ENCODE data around the gene CXCL8. TPM values are rescaled to one million over a fixed set of nuclear protein-coding genes. Genes with fewer than 3 reads are reported as not detected.

Gene CXCL8
- polyA plus RNA-seq, 1 donor from 2014 or later: not detected

- Histone ChIP-seq H3K27ac (ENCODE audit: low read length) (no peak overlapping the region), H3K9me3 (ENCODE audit: low read length) (no peaks in the 10 kb centered on the region), H3K9ac (ENCODE audit: low read length) (no peak overlapping the region), H3K27me3 (ENCODE audit: insufficient read depth, low read depth, low read length) (no peaks in the 10 kb centered on the region), H3K4me2 (ENCODE audit: low read length) (no peak overlapping the region), H3K79me2 (replicated peaks; ENCODE audit: insufficient read depth, low read length) (no peaks in the 10 kb centered on the region), H4K20me1 (ENCODE audit: insufficient read depth) (no peaks in the 10 kb centered on the region), H2AFZ (ENCODE audit: low read depth, low read length) (no peak overlapping the region), H3K9me2 (ENCODE audit: insufficient read depth, low read length) (no peaks in the 10 kb centered on the region), H3K36me3 (ENCODE audit: insufficient read depth, low read length) (no peaks in the 10 kb centered on the region), H3K4me3 (ENCODE audit: low read length) (no peak overlapping the region), H3F3A (ENCODE audit: insufficient read depth, low read length, poor library complexity, severe bottlenecking) (no peaks in the 10 kb centered on the region)
- TF ChIP-seq EP300 (conservative IDR thresholded peaks at IDR 0.05; ENCODE audit: poor library complexity, severe bottlenecking) (no peak), RAD21 (conservative IDR thresholded peaks at IDR 0.05) (no peak), CTCF (IDR thresholded peaks at IDR 0.05; ENCODE audit: poor library complexity, severe bottlenecking) (no peak), SMC3 (conservative IDR thresholded peaks at IDR 0.05; ENCODE audit: poor library complexity) (no peak), TAF1 (IDR thresholded peaks at IDR 0.05; ENCODE audit: low read depth) (no peak), POLR2AphosphoS5 (IDR thresholded peaks at IDR 0.05) (no peak), MXI1 (conservative IDR thresholded peaks at IDR 0.05; ENCODE audit: poor library complexity, severe bottlenecking) (no peak), EZH2 (IDR thresholded peaks at IDR 0.05; ENCODE audit: borderline replicate concordance, insufficient read depth, low read length, poor library complexity, severe bottlenecking) (no peak)
- TF ChIP-seq, protein P1, sequence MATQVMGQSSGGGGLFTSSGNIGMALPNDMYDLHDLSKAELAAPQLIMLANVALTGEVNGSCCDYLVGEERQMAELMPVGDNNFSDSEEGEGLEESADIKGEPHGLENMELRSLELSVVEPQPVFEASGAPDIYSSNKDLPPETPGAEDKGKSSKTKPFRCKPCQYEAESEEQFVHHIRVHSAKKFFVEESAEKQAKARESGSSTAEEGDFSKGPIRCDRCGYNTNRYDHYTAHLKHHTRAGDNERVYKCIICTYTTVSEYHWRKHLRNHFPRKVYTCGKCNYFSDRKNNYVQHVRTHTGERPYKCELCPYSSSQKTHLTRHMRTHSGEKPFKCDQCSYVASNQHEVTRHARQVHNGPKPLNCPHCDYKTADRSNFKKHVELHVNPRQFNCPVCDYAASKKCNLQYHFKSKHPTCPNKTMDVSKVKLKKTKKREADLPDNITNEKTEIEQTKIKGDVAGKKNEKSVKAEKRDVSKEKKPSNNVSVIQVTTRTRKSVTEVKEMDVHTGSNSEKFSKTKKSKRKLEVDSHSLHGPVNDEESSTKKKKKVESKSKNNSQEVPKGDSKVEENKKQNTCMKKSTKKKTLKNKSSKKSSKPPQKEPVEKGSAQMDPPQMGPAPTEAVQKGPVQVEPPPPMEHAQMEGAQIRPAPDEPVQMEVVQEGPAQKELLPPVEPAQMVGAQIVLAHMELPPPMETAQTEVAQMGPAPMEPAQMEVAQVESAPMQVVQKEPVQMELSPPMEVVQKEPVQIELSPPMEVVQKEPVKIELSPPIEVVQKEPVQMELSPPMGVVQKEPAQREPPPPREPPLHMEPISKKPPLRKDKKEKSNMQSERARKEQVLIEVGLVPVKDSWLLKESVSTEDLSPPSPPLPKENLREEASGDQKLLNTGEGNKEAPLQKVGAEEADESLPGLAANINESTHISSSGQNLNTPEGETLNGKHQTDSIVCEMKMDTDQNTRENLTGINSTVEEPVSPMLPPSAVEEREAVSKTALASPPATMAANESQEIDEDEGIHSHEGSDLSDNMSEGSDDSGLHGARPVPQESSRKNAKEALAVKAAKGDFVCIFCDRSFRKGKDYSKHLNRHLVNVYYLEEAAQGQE (IDR thresholded peaks at IDR 0.05; ENCODE audit: borderline replicate concordance): no peak
Observed at GRCh38 chr4:73711989-73712388, 28.4 kb upstream of the CXCL8 start.

DNA sequence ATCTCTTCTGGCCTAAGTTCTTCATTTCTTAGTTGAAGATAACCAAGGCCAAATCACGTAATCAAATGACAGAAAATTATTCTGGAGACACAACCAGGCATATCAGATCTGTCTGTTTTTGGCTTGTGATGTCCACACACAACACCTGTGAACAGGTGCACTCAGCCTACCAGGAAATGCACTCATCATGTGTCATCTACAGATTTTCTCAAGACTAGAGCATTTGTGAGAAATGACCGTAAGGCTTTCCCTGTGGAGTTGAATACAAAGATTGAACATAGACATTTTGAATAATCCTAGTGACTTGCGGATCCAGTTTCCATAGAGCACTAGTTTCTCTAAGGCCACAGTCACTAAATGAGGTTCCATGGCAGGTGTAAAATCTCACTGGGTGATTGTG, 26.7 kb upstream of the CXCL8 start:
- Histone ChIP-seq H3K9me3 (ENCODE audit: low read length) (no peaks in the 10 kb centered on the region), H3K4me3 (ENCODE audit: low read length) (no peak overlapping the region), H3K4me2 (ENCODE audit: low read length) (no peak overlapping the region), H3K9me2 (ENCODE audit: insufficient read depth, low read length) (no peaks in the 10 kb centered on the region), H2AFZ (ENCODE audit: low read depth, low read length) (no peak overlapping the region), H3K27ac (ENCODE audit: low read length) (no peak overlapping the region), H3K27me3 (ENCODE audit: insufficient read depth, low read depth, low read length) (no peaks in the 10 kb centered on the region), H3K79me2 (replicated peaks; ENCODE audit: insufficient read depth, low read length) (no peaks in the 10 kb centered on the region), H3K9ac (ENCODE audit: low read length) (no peak overlapping the region), H3F3A (ENCODE audit: insufficient read depth, low read length, poor library complexity, severe bottlenecking) (no peaks in the 10 kb centered on the region), H3K36me3 (ENCODE audit: insufficient read depth, low read length) (no peaks in the 10 kb centered on the region), H4K20me1 (ENCODE audit: insufficient read depth) (no peaks in the 10 kb centered on the region)
- TF ChIP-seq EZH2 (IDR thresholded peaks at IDR 0.05; ENCODE audit: borderline replicate concordance, insufficient read depth, low read length, poor library complexity, severe bottlenecking) (no peak), CTCF (IDR thresholded peaks at IDR 0.05; ENCODE audit: poor library complexity, severe bottlenecking) (no peak), EP300 (conservative IDR thresholded peaks at IDR 0.05; ENCODE audit: poor library complexity, severe bottlenecking) (no peak), POLR2AphosphoS5 (IDR thresholded peaks at IDR 0.05) (no peak), RAD21 (conservative IDR thresholded peaks at IDR 0.05) (no peak)
- TF ChIP-seq, protein P1 (IDR thresholded peaks at IDR 0.05; ENCODE audit: borderline replicate concordance): no peak

Measured in neural cell (in vitro differentiated cells).